GM23248 (cell line): ENCODE results near the gene SEC24D.

Experiments
- EZH2 ChIP-seq: fragments of 200-600 bp; sonication (generic); IDR thresholded peaks from 2 replicates; pipeline ENCODE4 v1.6.1; 2018; ENCODE audit warnings: antibody characterized with exemption, mild to moderate bottlenecking; ENCODE audit not compliant: insufficient read depth, poor library complexity, severe bottlenecking
- EZH2phosphoT487 ChIP-seq: fragments of 200-600 bp; sonication (generic); IDR thresholded peaks from 2 replicates; pipeline ENCODE4 v1.6.1; 2018; ENCODE audit warnings: antibody characterized with exemption, moderate library complexity, mild to moderate bottlenecking, low read depth; ENCODE audit not compliant: insufficient read depth

GRCh38 chr4:118769161-118769560 lies 66.8 kb downstream of the SEC24D start:
- TF ChIP-seq EZH2 = no peak
- no peak for TF ChIP-seq EZH2phosphoT487
